Immature natural killer cell (primary cell): ENCODE measurements around the gene ADIPOR1. TPM values are rescaled to one million over a fixed set of nuclear protein-coding genes. Genes with fewer than 3 reads are reported as not detected.
A peak's percentile ranks its signal among the peaks of the same experiment; 100 is the strongest.
"Not testable (repeated sequence)": the region's sequence is repeated elsewhere in the genome, so short reads cannot be mapped to it uniquely, and the experiment has no call there.

ENCODE experiments used
- DNase-seq, 3 donors: peaks; one replicate each; pipeline ENCODE4 v3.0.0; 2022; ENCODE audit warnings: mixed read lengths in 1 of 3
- H3K27ac Mint-ChIP-seq, 6 donors: one replicate each; pipeline ENCODE4 v1.8.0; 2020; ENCODE audit warnings: mixed read lengths in 6 of 6, mild to moderate bottlenecking in 5 of 6, inconsistent platforms in 4 of 6, moderate library complexity in 3 of 6
- H3K27me3 Mint-ChIP-seq, 3 donors: one replicate each; pipeline ENCODE4 v1.8.0; 2020 to 2021; ENCODE audit warnings: low read depth in 3 of 3, mild to moderate bottlenecking in 3 of 3, mixed read lengths in 3 of 3, moderate library complexity in 3 of 3, inconsistent platforms in 1 of 3
- H3K36me3 Mint-ChIP-seq, 3 donors: one replicate each; pipeline ENCODE4 v1.8.0; 2020; ENCODE audit warnings: mixed read lengths in 3 of 3, inconsistent platforms in 2 of 3, mild to moderate bottlenecking in 2 of 3
- H3K4me1 Mint-ChIP-seq, 2 donors: one replicate each; pipeline ENCODE4 v1.8.0; 2020; ENCODE audit warnings: inconsistent platforms in 2 of 2, mild to moderate bottlenecking in 2 of 2, mixed read lengths in 2 of 2, moderate library complexity in 1 of 2
- H3K4me3 Mint-ChIP-seq, 5 donors: one replicate each; pipeline ENCODE4 v1.8.0; 2020; ENCODE audit warnings: mild to moderate bottlenecking in 5 of 5, mixed read lengths in 5 of 5, inconsistent platforms in 3 of 5, moderate library complexity in 3 of 5
- H3K9me3 Mint-ChIP-seq, 6 donors: one replicate each; pipeline ENCODE4 v1.8.0; 2020; ENCODE audit warnings: mild to moderate bottlenecking in 6 of 6, mixed read lengths in 6 of 6, inconsistent platforms in 4 of 6, moderate library complexity in 3 of 6
- polyA plus RNA-seq, 3 donors: library from polyadenylated mRNA; unstranded; fragments of 300-500 nt; fragmentation: Illumina TruSeq; gene quantifications; one replicate each; pipeline ENCODE4 v1.2.3, GENCODE V29; 2021

Gene ADIPOR1
- polyA plus RNA-seq, 3 donors from 2014 or later: 81.5 to 149 (median 95.0) TPM

DNA sequence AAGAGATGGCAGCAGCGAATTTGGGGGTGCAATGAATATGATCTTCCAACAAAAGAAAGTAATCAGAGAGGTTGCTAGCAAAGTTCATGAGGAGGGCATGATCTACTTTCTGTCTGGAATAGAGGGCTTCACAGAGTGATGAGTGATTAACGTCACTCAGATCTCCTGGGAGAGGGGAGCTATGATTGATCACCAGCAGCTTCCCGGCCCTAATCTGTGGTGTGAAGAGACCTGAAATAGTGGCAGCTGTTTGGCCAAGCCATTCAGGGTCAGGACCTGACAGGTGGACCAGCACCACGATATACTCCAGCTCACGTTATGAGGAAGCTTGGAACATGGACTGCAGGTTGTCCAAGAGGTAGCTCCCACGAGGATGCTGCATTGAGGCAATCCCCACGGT lies 29.1 kb upstream of the ADIPOR1 start:
- Mint-ChIP-seq H3K27me3 (peaks cover 0 to 11% (median 4%) of the 10 kb centered on the region in 3 donors), H3K9me3 (peaks cover 0 to 2% (median 0%) of the 10 kb centered on the region in 6 donors), H3K36me3 (no peaks in the 10 kb centered on the region), H3K27ac (no peak overlapping the region), H3K4me1 (no peaks in the 10 kb centered on the region), H3K4me3 (no peak overlapping the region)
- no peak for DNase-seq

DNA sequence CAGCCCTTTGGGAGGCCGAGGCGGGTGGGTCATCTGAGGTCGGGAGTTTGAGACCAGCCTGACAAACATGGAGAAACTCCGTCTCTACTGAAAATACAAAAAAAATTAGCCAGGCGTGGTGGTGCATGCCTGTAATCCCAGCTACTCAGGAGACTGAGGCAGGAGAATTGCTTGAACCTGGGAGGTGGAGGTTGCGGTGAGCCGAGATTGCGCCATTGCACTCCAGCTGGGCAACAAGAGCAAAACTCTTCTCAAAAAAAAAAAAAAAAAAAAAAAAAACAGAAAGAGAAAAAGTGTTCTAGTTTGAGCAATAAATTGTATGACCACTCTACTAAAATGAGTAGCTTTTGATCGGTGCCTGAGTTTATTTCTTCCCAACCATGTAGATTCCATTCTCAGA lies 28.0 kb upstream of the ADIPOR1 start:
- H3K9me3 Mint-ChIP-seq, H3K4me1 Mint-ChIP-seq, H3K27ac Mint-ChIP-seq, DNase-seq, H3K4me3 Mint-ChIP-seq, H3K36me3 Mint-ChIP-seq, H3K27me3 Mint-ChIP-seq: not testable (repeated sequence)

DNA sequence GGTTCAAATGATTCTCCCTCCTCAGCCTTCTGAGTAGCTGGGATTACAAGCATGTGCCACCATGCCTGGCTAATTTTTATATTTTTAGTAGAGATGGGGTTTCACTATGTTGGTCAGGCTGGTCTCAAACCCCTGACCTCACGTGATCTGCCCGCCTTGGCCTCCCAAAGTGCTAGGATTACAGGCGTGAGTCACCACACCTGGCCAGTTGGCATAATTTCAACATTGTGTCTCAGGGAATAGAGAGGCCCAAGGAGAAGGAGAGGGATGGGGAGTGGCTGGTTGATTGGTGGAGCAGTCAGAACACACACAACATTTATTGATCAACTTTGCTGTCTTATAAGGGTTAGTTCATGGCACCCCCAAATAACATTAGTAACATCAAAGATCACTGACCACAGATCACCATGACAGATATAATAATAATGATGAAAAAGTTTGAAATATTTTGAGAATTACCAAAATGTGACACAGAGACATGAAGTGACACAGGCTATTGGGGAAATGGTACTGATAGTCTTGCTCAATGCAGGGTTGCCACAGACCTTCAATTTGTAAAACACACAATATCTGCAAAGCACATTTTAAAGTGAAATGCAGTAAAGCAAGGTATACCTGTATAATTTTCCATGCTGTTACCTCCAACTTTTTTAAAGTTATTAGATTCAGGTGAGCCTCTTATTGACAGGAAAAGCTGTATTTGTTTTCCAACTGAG lies 24.8 kb upstream of the ADIPOR1 start:
- peaks cover 0 to 8% (median 0%) of the 10 kb centered on the region in 3 donors for H3K27me3 Mint-ChIP-seq
- H3K4me3 Mint-ChIP-seq: no peak overlapping the region
- H3K4me1 Mint-ChIP-seq: no peaks in the 10 kb centered on the region
- no peaks in the 10 kb centered on the region for H3K9me3 Mint-ChIP-seq
- no peaks in the 10 kb centered on the region for H3K36me3 Mint-ChIP-seq
- DNase-seq: no peak
- H3K27ac Mint-ChIP-seq: no peak overlapping the region

DNA sequence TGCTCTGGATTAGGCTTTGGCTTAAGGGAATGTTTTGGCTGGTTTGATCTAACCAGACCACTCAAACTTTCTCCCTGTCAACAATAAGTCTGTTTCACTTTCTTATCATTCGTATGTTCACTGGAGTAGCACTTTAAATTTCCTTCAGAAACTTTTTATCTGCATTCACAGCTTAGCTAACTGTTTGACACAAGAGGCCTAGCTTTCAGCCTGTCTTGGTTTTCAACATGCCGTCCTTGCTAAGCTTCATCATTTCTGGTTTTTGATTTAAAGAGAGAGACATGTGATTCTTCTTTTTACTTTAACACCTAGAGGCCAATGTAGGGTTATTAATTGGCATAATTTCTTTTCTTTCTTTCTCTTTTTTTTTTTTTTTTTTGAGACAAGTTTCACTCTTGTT lies 23.8 kb upstream of the ADIPOR1 start:
- H3K27ac Mint-ChIP-seq: no peak overlapping the region
- no peaks in the 10 kb centered on the region for H3K36me3 Mint-ChIP-seq
- no peak overlapping the region for H3K4me3 Mint-ChIP-seq
- H3K9me3 Mint-ChIP-seq: no peaks in the 10 kb centered on the region
- no peaks in the 10 kb centered on the region for H3K4me1 Mint-ChIP-seq
- peaks cover 0 to 12% (median 5%) of the 10 kb centered on the region in 3 donors for H3K27me3 Mint-ChIP-seq
- no peak for DNase-seq

DNA sequence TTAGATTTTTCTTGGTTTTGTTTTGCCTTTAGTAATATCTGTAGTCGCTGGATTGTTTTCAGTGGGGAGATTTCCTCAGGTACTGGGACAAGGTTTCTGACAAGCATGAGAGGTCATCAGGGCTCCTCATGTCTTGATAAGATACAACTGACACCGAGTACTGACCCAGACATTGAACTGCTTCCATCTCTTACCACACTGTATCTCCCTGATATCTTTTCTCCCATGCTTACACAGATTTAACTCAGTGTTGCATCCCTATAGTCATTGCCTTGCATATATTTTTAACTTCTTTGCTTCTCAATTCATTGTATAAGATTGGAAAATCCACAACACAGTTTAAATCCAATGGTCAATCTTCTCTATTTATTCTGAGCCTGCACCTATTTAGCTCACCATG lies 21.3 kb upstream of the ADIPOR1 start:
- no peaks in the 10 kb centered on the region for H3K9me3 Mint-ChIP-seq
- H3K4me1 Mint-ChIP-seq: no peaks in the 10 kb centered on the region
- no peaks in the 10 kb centered on the region for H3K36me3 Mint-ChIP-seq
- H3K27me3 Mint-ChIP-seq: peaks cover 0 to 15% (median 12%) of the 10 kb centered on the region in 3 donors
- no peak overlapping the region for H3K4me3 Mint-ChIP-seq
- no peak overlapping the region for H3K27ac Mint-ChIP-seq
- no peak for DNase-seq

DNA sequence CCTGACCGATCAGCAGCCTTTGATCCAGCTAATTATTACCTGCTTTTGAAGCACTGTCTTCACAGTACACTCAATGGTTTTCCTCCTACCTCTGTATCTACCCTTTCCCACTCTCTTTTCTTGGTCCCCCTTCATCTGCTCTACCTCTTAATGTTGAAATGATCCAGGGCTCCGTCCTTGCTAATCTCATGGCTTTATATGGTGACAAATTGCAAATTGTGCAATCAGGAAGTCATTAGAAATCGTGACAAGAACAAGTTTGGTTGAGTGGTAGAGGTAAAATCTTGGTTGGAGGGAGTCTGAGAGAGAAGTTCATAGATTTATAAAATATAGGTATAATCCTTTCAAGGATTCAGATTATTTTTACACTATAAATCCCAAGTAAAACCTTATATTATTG lies 18.5 kb upstream of the ADIPOR1 start:
- H3K4me1 Mint-ChIP-seq: no peaks in the 10 kb centered on the region
- DNase-seq: no peak
- H3K9me3 Mint-ChIP-seq: no peaks in the 10 kb centered on the region
- peaks cover 2 to 20% (median 12%) of the 10 kb centered on the region in 3 donors for H3K27me3 Mint-ChIP-seq
- H3K27ac Mint-ChIP-seq: no peak overlapping the region
- H3K4me3 Mint-ChIP-seq: no peak overlapping the region
- H3K36me3 Mint-ChIP-seq: no peaks in the 10 kb centered on the region

DNA sequence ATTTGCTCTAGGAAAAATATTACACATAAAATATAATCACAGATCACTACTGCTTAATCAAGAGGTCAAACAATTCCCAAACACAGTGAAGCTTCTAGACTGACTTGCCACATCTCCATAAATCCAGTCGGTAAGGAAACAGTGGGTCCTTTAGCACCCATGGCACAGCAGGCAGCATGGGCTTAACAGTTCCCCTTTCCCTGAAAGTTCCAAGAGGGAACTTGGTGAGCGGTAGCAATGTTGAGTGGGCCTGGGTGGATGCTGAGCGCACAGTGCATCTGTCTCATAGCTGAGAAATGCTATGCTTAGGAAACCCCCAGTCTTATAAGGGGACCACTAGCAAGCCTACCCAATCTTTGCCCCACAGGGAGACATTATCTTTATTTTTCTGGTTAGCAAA lies 16.7 kb upstream of the ADIPOR1 start:
- Mint-ChIP-seq H3K27me3 (peaks cover 2 to 21% (median 8%) of the 10 kb centered on the region in 3 donors), H3K4me1 (no peaks in the 10 kb centered on the region), H3K27ac (no peak overlapping the region), H3K4me3 (no peak overlapping the region), H3K9me3 (no peaks in the 10 kb centered on the region), H3K36me3 (no peaks in the 10 kb centered on the region)
- no peak for DNase-seq

DNA sequence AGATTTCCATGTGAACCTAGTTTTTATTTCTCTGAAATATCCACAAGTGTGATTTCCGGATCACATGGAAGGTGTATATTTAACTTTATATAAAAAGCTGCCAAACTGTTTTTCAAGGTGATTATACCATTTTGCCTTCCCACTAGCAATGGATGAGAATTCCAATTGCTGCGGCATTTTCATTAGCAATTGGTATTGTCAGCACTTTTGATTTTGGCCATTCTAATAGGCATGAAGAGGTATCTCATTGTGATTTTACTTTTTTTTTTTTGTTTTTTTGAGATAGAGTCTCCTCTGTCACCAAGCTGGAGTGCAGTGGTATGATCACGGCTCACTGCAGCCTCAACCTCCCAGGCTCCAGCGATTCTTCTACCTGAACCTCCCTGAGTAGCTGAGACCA lies 13.9 kb upstream of the ADIPOR1 start:
- Mint-ChIP-seq H3K4me3 (no peak overlapping the region), H3K4me1 (peaks cover 18 to 20% of the 10 kb centered on the region in 2 donors), H3K9me3 (no peaks in the 10 kb centered on the region), H3K27ac (no peak overlapping the region), H3K36me3 (no peaks in the 10 kb centered on the region), H3K27me3 (peaks cover 2 to 18% (median 7%) of the 10 kb centered on the region in 3 donors)
- DNase-seq: no peak

DNA sequence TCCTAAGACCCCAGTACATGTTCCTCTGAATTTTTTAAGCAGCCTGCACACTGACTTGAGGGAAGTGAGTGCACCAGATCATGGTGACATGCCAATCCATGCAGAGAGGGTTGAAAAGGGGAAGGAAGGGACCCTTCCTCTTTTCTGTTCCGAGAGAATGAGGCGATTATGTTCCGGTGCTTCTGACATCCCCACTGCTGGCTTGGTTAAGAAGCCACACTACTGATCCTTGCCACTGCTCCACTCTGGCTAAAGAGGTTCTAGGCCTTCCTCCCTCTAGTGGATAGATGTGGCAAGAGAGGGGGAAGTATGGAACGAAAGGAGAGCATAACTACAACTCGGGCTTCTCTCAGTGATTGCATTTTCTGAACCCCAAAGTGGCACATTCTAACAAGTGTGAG lies 10.8 kb upstream of the ADIPOR1 start:
- peak; percentile 21 to 24 (median 22) for DNase-seq
- Mint-ChIP-seq H3K27me3 (peaks cover 5 to 7% (median 5%) of the 10 kb centered on the region in 3 donors), H3K36me3 (no peaks in the 10 kb centered on the region), H3K9me3 (no peaks in the 10 kb centered on the region), H3K27ac (peak overlapping the region in 3 of 6 donors; percentile 40 to 71 (median 53)), H3K4me3 (peak overlapping the region; percentile 6 to 97 (median 27)), H3K4me1 (peaks cover 18 to 30% of the 10 kb centered on the region in 2 donors)

DNA sequence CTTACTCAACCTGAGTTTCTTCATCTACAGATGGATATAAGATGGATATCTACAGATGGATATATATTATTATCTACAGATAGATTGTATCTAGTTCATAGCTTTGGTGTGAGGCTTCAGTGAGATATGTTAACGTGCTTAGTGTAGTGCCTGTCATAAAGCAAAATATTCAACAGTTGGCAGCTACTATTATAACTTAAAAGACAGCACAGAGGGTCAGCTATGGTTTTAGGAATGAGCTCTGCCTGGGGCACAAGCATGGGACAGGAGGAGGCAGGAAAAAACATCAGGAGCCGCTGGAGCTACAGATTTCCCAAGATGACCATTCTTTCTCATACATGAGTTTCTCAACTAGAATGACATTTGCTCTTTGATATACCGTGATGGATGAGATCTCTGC lies 10.2 kb upstream of the ADIPOR1 start:
- Mint-ChIP-seq H3K4me3 (peak overlapping the region; percentile 90 to 97 (median 93)), H3K9me3 (no peaks in the 10 kb centered on the region), H3K27me3 (peaks cover 5% of the 10 kb centered on the region in 3 donors), H3K4me1 (peaks cover 18 to 30% of the 10 kb centered on the region in 2 donors), H3K27ac (peak overlapping the region in 4 of 6 donors; percentile 12 to 88 (median 57)), H3K36me3 (peaks cover 0 to 4% (median 3%) of the 10 kb centered on the region in 3 donors)
- no peak for DNase-seq

DNA sequence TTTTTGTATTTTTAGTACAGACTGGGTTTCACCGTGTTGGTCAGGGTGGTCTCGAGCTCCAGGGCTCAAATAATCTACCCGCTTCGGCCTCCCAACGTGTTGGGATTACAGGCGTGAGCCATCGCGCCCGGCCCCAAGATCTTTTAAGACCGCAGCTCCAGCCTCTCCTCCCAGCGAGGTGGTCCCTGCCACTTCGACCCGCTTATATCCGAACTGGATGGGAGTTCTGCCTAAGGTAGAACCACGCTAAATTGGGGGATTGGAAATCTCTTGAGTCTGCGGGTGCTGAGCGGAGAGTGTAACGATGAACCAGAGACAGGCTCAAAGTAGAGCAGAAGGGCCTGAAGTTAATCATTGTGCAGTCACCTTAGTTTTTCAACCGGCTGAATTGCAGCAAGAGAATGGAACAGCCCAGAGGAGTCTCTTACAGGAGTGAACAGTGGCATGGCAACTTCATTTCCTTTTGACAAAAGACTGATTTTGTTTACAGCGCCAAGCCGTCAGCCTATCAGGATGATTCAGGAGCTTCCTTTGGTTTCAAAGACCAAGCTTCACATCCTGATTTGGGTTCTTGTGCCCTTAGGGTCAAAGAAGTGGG lies 9.7 kb upstream of the ADIPOR1 start:
- H3K27ac Mint-ChIP-seq: peak overlapping the region; percentile 74 to 88 (median 85)
- H3K9me3 Mint-ChIP-seq: no peaks in the 10 kb centered on the region
- H3K36me3 Mint-ChIP-seq: peaks cover 0 to 8% (median 4%) of the 10 kb centered on the region in 3 donors
- H3K4me1 Mint-ChIP-seq: peaks cover 18 to 30% of the 10 kb centered on the region in 2 donors
- peaks cover 5% of the 10 kb centered on the region in 3 donors for H3K27me3 Mint-ChIP-seq
- peak; percentile 21 to 26 (median 22) for DNase-seq
- H3K4me3 Mint-ChIP-seq: peak overlapping the region; percentile 90 to 97 (median 93)

DNA sequence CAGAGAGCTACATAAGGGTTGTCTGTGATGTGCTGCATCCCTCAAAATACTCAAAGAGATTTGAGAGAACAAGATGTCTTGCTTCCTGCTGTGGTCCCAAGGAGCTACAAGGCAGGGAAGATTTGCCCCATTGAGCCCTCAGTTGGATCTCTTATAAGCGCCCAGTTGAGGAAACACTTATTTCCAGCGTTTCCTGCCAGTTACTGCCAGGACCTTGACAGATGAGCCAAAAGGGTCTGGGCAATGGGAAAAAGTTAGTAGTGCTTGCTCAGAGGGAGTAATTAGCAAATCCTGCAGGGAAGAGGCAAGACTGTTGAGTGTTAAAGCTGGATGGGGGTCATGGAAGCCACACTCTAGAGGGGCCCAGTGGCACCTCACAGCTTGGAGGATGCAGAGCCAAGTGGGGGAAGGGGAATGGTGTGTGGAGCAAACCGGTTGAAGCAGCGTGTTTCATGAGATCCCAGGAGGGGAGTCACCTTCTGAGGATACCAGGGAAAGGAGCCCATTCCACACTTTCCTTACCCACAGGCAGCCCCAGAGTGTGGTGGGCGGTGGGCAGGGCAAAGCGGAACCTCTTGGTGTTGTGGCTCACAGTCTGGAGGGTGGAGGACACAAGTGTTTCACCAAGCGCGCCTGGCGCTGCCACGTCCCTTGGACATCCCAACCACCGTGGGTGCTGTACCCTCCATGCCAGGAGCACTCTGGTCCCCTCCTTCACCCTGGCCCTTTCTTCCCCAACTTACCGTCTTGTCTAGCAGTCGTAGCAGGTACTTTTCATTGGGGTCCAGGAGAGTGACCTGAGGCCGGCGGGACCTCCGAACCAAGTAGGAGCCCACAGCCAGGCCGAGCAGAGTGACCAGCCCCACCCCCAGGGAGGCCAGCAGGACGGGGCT lies 8.1 kb upstream of the ADIPOR1 start:
- Mint-ChIP-seq H3K9me3 (no peaks in the 10 kb centered on the region), H3K27me3 (peaks cover 2 to 5% (median 5%) of the 10 kb centered on the region in 3 donors), H3K4me3 (peak overlapping the region; percentile 72 to 81 (median 77)), H3K27ac (peak overlapping the region; percentile 60 to 86 (median 78)), H3K4me1 (peaks cover 18 to 30% of the 10 kb centered on the region in 2 donors), H3K36me3 (peaks cover 0 to 9% (median 4%) of the 10 kb centered on the region in 3 donors)
- DNase-seq: no peak

DNA sequence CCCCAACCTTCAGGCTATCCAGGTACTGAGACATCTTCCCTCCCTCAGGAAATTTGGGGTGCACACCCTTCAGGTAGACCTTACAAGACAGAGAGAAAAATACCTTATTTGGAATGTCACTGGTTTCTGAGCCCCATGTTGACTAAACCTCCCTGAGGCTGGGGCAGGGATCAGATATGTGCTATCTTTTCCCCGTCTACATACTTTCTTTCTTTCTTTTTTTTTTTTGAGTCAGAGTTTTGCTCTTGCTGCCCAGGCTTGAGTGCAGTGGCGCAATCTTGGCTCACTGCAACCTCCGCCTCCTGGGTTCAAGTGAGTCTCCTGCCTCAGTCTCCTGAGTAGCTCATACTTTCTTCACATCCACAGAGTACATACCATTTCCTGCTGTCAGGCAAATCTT lies 7.3 kb upstream of the ADIPOR1 start:
- peaks cover 2 to 8% (median 5%) of the 10 kb centered on the region in 3 donors for H3K27me3 Mint-ChIP-seq
- H3K4me3 Mint-ChIP-seq: peak overlapping the region in 3 of 5 donors; percentile 72 to 80 (median 77)
- no peak for DNase-seq
- peaks cover 0 to 9% (median 4%) of the 10 kb centered on the region in 3 donors for H3K36me3 Mint-ChIP-seq
- H3K4me1 Mint-ChIP-seq: peaks cover 18 to 30% of the 10 kb centered on the region in 2 donors
- H3K9me3 Mint-ChIP-seq: no peaks in the 10 kb centered on the region
- H3K27ac Mint-ChIP-seq: peak overlapping the region; percentile 60 to 86 (median 78)
